ENCODE data around the gene GOLIM4.
"Not testable (repeated sequence)": the region's sequence is repeated elsewhere in the genome, so short reads cannot be mapped to it uniquely, and the experiment has no call there.

The GOLIM4 gene

GRCh38 chr3:168095611-168096209 is at the start of gene GOLIM4:
GOLIM4 (minus strand) TSS chr3:168095924; CDS start chr3:168095285, 639 bp downstream.
- peak; percentile 97 for DNase-seq

- DNase-seq, result peak; percentile 72
Measured at GRCh38 chr3:168141405-168141998, 45.8 kb upstream of the GOLIM4 start.

GRCh38 chr3:168139947-168140346 is 44.2 kb upstream of the GOLIM4 start:
- no peak for DNase-seq

- DNase-seq, result peak; percentile 52
Measured at GRCh38 chr3:168138421-168138820, 42.7 kb upstream of the GOLIM4 start.

- no peak for DNase-seq
Measured at GRCh38 chr3:168134931-168135330, 39.2 kb upstream of the GOLIM4 start.

GRCh38 chr3:168130250-168130649 is 34.5 kb upstream of the GOLIM4 start:
- not testable (repeated sequence) for DNase-seq

- DNase-seq, result not testable (repeated sequence)
Measured at GRCh38 chr3:168128463-168128862, 32.7 kb upstream of the GOLIM4 start.

GRCh38 chr3:168127466-168127865 is 31.7 kb upstream of the GOLIM4 start:
- no peak for DNase-seq

GRCh38 chr3:168124791-168125190 is 29.1 kb upstream of the GOLIM4 start:
- no peak for DNase-seq

- peak; percentile 29 for DNase-seq
Measured at GRCh38 chr3:168124291-168124690, 28.6 kb upstream of the GOLIM4 start.

GRCh38 chr3:168123201-168124176 is 27.8 kb upstream of the GOLIM4 start:
- no peak for DNase-seq

GRCh38 chr3:168121184-168122017 is 25.7 kb upstream of the GOLIM4 start:
- DNase-seq, result peak; percentile 21

- no peak for DNase-seq
Measured at GRCh38 chr3:168117853-168118313, 22.2 kb upstream of the GOLIM4 start.

GRCh38 chr3:168117059-168117458 is 21.3 kb upstream of the GOLIM4 start:
- no peak for DNase-seq

GRCh38 chr3:168116279-168116678 is 20.6 kb upstream of the GOLIM4 start:
- DNase-seq, result peak; percentile 53

- no peak for DNase-seq
Measured at GRCh38 chr3:168113848-168114247, 18.1 kb upstream of the GOLIM4 start.

GRCh38 chr3:168112894-168113293 is 17.2 kb upstream of the GOLIM4 start:
- DNase-seq, result no peak

GRCh38 chr3:168104361-168104760 is 8.6 kb upstream of the GOLIM4 start:
- DNase-seq, result no peak

- no peak for DNase-seq
Measured at GRCh38 chr3:168102735-168103410, 7.1 kb upstream of the GOLIM4 start.

GRCh38 chr3:168100777-168101492 is 5.2 kb upstream of the GOLIM4 start:
- no peak for DNase-seq

- no peak for DNase-seq
Measured at GRCh38 chr3:168097381-168097780, 1.7 kb upstream of the GOLIM4 start.
